ENCODE measurements around the gene MPHOSPH10. TPM values are rescaled to one million over a fixed set of nuclear protein-coding genes. Genes with fewer than 3 reads are reported as not detected.

The MPHOSPH10 gene
- total and polyA plus RNA-seq, 2 donors (not counting 1 experiment from before 2014, with no cell fraction given) = 5.6 to 51.8 TPM

DNA sequence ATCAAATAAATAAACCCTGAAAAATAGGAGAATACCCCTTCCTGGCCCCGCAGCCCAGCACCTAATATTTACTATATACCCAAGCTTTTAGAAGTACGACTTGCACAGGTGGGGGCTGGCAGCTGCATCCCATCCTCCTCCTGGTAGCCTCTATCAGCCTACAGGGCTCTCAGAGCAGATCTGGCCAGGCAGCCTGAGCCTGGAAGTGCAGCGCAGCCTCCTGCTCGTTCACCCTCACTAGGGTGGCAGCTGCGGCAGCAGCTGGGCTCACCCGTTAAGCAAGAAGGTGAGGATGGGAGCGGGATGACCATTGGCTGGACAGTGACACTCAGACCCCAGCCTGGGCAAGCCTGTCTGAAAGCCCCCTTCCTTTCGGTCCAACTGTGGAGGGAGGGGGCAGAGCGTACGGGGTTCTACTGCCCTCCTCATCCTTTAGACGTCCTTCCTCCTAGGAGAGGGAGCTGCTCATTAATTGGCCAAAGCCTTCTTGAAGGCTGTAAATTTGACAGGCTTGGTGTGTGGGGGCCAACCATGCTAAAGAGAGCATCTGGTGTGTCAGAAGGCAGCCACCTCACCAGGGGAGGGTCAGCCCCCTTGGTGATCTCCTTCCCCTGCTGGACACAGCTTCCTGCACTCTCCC, 23.3 kb downstream of the MPHOSPH10 start:
- H2AFZ ChIP-seq (ENCODE audit: insufficient read depth, low read depth, low read length, poor library complexity, severe bottlenecking) = no peak overlapping the region
- no peaks in the 10 kb centered on the region for H3K9me3 ChIP-seq (ENCODE audit: control extremely low read depth in 1 of 3, control insufficient read depth in 2 of 3, insufficient read depth in 1 of 3, low read length in 2 of 3)
- peaks cover 4% of the 10 kb centered on the region for H3K27me3 Mint-ChIP-seq
- H3K79me2 ChIP-seq (ENCODE audit: control insufficient read depth, insufficient read depth, low read length) = no peaks in the 10 kb centered on the region
- H3K4me1 ChIP-seq (ENCODE audit: control insufficient read depth in 2 of 2, insufficient read depth in 2 of 2, low read length in 2 of 2) = peaks cover 6 to 7% of the 10 kb centered on the region in 2 donors
- no peak overlapping the region for H3K4me2 ChIP-seq (replicated peaks; ENCODE audit: low read depth, low read length, poor library complexity, severe bottlenecking)
- WGBS (ENCODE audit: insufficient coverage) = 98% methylated on average over 8 of the region's 11 CpGs
- H3K9me3 Mint-ChIP-seq (ENCODE audit: insufficient read depth) = no peaks in the 10 kb centered on the region
- no peak overlapping the region for H3K27ac Mint-ChIP-seq
- no peak overlapping the region for H3K9ac ChIP-seq (ENCODE audit: low read length)
- TF ChIP-seq EZH2 (IDR thresholded peaks at IDR 0.05; ENCODE audit: borderline replicate concordance, insufficient read depth, low read depth, low read length, poor library complexity, severe bottlenecking) = no peak
- TF ChIP-seq, protein P1, sequence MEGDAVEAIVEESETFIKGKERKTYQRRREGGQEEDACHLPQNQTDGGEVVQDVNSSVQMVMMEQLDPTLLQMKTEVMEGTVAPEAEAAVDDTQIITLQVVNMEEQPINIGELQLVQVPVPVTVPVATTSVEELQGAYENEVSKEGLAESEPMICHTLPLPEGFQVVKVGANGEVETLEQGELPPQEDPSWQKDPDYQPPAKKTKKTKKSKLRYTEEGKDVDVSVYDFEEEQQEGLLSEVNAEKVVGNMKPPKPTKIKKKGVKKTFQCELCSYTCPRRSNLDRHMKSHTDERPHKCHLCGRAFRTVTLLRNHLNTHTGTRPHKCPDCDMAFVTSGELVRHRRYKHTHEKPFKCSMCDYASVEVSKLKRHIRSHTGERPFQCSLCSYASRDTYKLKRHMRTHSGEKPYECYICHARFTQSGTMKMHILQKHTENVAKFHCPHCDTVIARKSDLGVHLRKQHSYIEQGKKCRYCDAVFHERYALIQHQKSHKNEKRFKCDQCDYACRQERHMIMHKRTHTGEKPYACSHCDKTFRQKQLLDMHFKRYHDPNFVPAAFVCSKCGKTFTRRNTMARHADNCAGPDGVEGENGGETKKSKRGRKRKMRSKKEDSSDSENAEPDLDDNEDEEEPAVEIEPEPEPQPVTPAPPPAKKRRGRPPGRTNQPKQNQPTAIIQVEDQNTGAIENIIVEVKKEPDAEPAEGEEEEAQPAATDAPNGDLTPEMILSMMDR (IDR thresholded peaks at IDR 0.05) = no peak
- no peak overlapping the region for H3K4me3 Mint-ChIP-seq
- ATAC-seq (ENCODE audit: low read depth) (no peak), DNase-seq (no peak)
- H3K27ac ChIP-seq (ENCODE audit: low read length in 2 of 2) = no peak overlapping the region
- H3K36me3 ChIP-seq (replicated peaks in 1 of 2; ENCODE audit: control extremely low read depth in 1 of 2, control insufficient read depth in 1 of 2, extremely low read depth in 1 of 2, insufficient read depth in 2 of 2, low read length in 1 of 2) = peaks cover 11 to 23% of the 10 kb centered on the region in 2 experiments
- ChIA-PET POLR2A (no interaction called here), CTCF (interaction anchor here (0.7 to 3.2 kb wide), 5 partner anchors 10 to 357 kb away, joined by 3 to 14 read pairs (median 6); partner anchors contain the start of gene MCEE)
- H3K27me3 ChIP-seq (replicated peaks in 1 of 4; ENCODE audit: control extremely low read depth in 1 of 4, control insufficient read depth in 3 of 4, insufficient read depth in 4 of 4, low read length in 3 of 4) = peaks cover 0 to 5% (median 2%) of the 10 kb centered on the region in 4 experiments
- intact Hi-C loops (cut with micrococcal nuclease) = loop anchor here (1.0 kb wide), 1 partner anchor 104 kb away; no protein-coding TSS in a partner anchor
- no peaks in the 10 kb centered on the region for H4K20me1 ChIP-seq (ENCODE audit: control insufficient read depth, insufficient read depth, low read length, poor library complexity, severe bottlenecking)
- H3K4me3 ChIP-seq (ENCODE audit: control extremely low read depth in 1 of 5, extremely low read depth in 1 of 5, insufficient read depth in 1 of 5, low read depth in 2 of 5, low read length in 4 of 5) = no peak overlapping the region
- H3K4me1 Mint-ChIP-seq = peaks cover 5% of the 10 kb centered on the region

- no peak for TF ChIP-seq EZH2 (IDR thresholded peaks at IDR 0.05; ENCODE audit: borderline replicate concordance, insufficient read depth, low read depth, low read length, poor library complexity, severe bottlenecking)
- TF ChIP-seq, protein P1 (IDR thresholded peaks at IDR 0.05) = no peak
- ATAC-seq (ENCODE audit: low read depth) = no peak
- H3K9me3 ChIP-seq (ENCODE audit: control extremely low read depth in 1 of 3, control insufficient read depth in 2 of 3, insufficient read depth in 1 of 3, low read length in 2 of 3) = no peaks in the 10 kb centered on the region
- H3K4me3 ChIP-seq (ENCODE audit: control extremely low read depth in 1 of 5, extremely low read depth in 1 of 5, insufficient read depth in 1 of 5, low read depth in 2 of 5, low read length in 4 of 5) = no peak overlapping the region
- H3K27ac Mint-ChIP-seq = no peak overlapping the region
- peaks cover 0 to 5% (median 2%) of the 10 kb centered on the region in 4 experiments for H3K27me3 ChIP-seq (replicated peaks in 1 of 4; ENCODE audit: control extremely low read depth in 1 of 4, control insufficient read depth in 3 of 4, insufficient read depth in 4 of 4, low read length in 3 of 4)
- no peak overlapping the region for H3K9ac ChIP-seq (ENCODE audit: low read length)
- POLR2A ChIA-PET = no interaction called here
- no peak overlapping the region for H2AFZ ChIP-seq (ENCODE audit: insufficient read depth, low read depth, low read length, poor library complexity, severe bottlenecking)
- H3K4me2 ChIP-seq (replicated peaks; ENCODE audit: low read depth, low read length, poor library complexity, severe bottlenecking) = no peak overlapping the region
- CTCF ChIA-PET = interaction anchor here (0.7 to 3.2 kb wide), 10 partner anchors 10 to 358 kb away, joined by 3 to 14 read pairs (median 6); partner anchors contain the start of genes MCEE and NAGK
- peaks cover 5% of the 10 kb centered on the region for H3K4me1 Mint-ChIP-seq
- no peak overlapping the region for H3K27ac ChIP-seq (ENCODE audit: low read length in 2 of 2)
- no peak for DNase-seq
- no peaks in the 10 kb centered on the region for H3K79me2 ChIP-seq (ENCODE audit: control insufficient read depth, insufficient read depth, low read length)
- peaks cover 8 to 18% of the 10 kb centered on the region in 2 experiments for H3K36me3 ChIP-seq (replicated peaks in 1 of 2; ENCODE audit: control extremely low read depth in 1 of 2, control insufficient read depth in 1 of 2, extremely low read depth in 1 of 2, insufficient read depth in 2 of 2, low read length in 1 of 2)
- peaks cover 6 to 7% of the 10 kb centered on the region in 2 donors for H3K4me1 ChIP-seq (ENCODE audit: control insufficient read depth in 2 of 2, insufficient read depth in 2 of 2, low read length in 2 of 2)
- H3K27me3 Mint-ChIP-seq = peaks cover 4% of the 10 kb centered on the region
- 100% methylated on average over 7 of the region's 8 CpGs for WGBS (ENCODE audit: insufficient coverage)
- intact Hi-C loops (cut with micrococcal nuclease) = loop anchor here (1.0 kb wide), 1 partner anchor 105 kb away; no protein-coding TSS in a partner anchor
- no peak overlapping the region for H3K4me3 Mint-ChIP-seq
- no peaks in the 10 kb centered on the region for H4K20me1 ChIP-seq (ENCODE audit: control insufficient read depth, insufficient read depth, low read length, poor library complexity, severe bottlenecking)
- H3K9me3 Mint-ChIP-seq (ENCODE audit: insufficient read depth) = no peaks in the 10 kb centered on the region
Measured at GRCh38 chr2:71154279-71154678, 23.8 kb downstream of the MPHOSPH10 start.
